ENCODE data around the gene CLIP2.

DNA sequence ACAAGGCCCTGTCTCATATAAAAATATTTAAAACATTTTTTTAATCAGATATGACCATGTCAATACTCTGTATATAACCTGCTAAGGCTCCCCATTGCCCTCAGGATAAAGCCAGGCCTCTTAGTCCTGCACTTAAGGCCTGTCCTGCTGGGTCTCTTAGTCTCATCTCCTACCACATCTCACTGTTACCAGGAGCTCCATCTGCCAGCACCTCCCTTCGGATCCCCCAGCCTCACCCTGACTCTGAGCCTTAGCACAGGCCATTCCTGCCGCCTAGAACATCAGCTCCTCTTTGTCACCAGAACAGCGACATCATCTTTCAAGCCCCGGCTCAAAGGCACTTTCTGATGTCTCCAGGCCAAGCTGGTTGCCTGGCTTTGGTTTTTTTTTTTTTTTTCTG lies 138.8 kb downstream of the CLIP2 start:
- no peak for TF ChIP-seq SMC3 (conservative IDR thresholded peaks at IDR 0.05; ENCODE audit: poor library complexity)
- TF ChIP-seq EZH2 (IDR thresholded peaks at IDR 0.05; ENCODE audit: borderline replicate concordance, insufficient read depth, low read length, poor library complexity, severe bottlenecking): no peak

Measured in neural cell (in vitro differentiated cells).